GDM1 (cell line): ENCODE results near the gene MTHFR.

Source experiments
- DNase-seq: peaks from one replicate; lab custom pipeline; 2025; lab: John Stamatoyannopoulos, UW

Gene MTHFR

GRCh38 chr1:11759791-11760190 lies 46.0 kb downstream of the MTHFR start:
- no peak for DNase-seq

GRCh38 chr1:11757047-11757446 lies 48.7 kb downstream of the MTHFR start:
- no peak for DNase-seq

GRCh38 chr1:11753555-11754208 lies 52.1 kb downstream of the MTHFR start:
- DNase-seq: no peak

DNA sequence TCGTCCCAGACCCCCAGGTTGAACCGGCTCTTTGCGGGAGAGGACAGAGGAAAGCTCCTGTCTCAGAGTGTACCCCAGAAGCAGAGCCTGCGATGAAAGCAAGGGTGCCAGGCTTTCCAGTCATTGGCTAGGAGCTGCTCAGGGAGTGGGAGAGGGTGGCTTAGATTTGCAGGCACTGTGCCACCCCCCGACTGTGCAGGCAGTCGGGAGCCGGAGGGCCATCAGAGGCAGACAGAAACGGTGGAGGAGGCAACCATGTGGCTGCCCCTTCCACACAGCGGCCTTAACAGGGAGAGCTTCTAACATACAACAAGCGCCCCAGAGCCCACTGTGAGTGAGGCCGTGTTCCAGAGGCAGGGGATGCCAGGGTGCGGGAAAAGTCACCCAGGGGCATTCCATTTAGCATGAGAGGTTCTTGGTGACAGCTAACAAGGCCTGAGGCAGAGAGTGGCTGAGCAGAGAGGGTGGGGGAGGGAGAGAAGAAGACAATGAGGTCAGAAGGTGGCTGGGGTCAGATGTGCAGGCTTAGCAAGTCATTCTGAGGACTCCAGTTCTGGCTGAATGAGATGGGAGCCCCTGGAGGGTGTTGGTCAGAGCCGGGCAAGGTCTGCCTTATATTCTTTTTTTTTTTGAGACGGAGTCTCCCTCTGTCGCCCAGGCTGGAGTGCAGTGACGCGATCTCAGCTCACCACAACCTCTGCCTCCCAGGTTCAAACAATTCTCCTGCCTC lies 53.2 kb downstream of the MTHFR start:
- DNase-seq: no peak

DNA sequence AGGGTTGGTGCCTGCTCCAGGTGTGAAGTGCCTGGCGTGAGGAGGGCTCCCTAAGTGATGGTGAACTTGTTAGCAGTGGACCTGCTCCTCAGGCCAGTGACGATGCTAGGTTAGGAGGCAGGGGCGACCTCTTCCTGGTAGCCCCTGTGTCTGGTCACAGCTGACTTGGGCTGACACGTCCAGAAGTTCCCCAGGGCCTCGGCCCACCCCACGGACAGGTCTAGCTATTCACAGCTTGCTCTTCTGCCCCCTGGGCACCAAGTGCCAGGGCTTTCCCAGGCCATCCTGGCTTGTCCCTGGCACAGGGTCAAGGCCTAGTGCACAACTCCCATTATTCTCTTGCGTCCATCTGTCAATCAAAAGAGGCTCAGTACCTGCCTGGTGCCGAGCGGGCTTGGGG lies 54.7 kb downstream of the MTHFR start:
- DNase-seq: no peak

DNA sequence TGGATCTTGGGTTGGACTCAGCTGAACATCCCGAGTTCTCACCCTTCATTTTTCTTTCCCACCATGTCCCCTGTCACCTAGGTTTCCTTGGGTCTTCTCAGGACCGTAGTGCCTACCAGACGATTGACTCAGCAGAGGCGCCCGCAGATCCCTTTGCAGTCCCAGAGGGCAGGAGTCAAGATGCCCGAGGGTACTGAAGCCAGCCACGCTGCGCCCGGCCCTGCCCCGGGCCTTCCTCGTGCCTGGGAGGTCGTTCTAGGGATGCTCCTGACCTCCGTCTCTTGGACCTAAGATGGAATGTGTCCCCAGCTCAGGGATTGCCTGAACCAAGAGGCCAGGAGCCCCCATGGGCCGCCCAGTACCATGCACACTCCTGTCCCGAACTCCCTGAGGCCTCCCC lies 55.8 kb downstream of the MTHFR start:
- no peak for DNase-seq

GRCh38 chr1:11749203-11749689 lies 56.5 kb downstream of the MTHFR start:
- DNase-seq: peak; percentile 60

- DNase-seq: no peak
These were observed 57.2 kb downstream of the MTHFR start for GRCh38 chr1:11748294-11749202.

- no peak for DNase-seq
These were observed 58.8 kb downstream of the MTHFR start for GRCh38 chr1:11746795-11747487.

GRCh38 chr1:11746092-11746491 lies 59.7 kb downstream of the MTHFR start:
- no peak for DNase-seq

DNA sequence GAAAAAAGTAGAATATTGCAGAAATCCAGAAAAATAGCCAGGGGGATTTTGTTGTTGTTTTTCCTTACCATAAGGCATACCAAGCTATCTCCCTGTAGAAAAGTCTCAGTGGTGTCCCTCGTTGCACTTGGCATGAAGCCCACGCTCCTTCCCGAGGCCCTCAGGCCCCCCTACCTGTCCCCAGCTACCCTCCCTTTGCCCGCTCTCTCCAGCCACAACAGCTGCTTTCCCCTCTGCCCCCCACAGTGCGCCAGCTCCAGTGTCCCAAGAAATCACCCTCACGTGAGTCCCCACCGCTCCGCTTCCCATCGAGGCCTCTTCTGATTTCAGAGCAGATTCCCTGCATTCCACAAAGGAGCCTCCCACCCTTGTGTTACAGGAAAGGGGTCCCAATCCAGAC lies 61.5 kb downstream of the MTHFR start:
- DNase-seq: no peak

- no peak for DNase-seq
These were observed 63.7 kb downstream of the MTHFR start for GRCh38 chr1:11741919-11742558.

DNA sequence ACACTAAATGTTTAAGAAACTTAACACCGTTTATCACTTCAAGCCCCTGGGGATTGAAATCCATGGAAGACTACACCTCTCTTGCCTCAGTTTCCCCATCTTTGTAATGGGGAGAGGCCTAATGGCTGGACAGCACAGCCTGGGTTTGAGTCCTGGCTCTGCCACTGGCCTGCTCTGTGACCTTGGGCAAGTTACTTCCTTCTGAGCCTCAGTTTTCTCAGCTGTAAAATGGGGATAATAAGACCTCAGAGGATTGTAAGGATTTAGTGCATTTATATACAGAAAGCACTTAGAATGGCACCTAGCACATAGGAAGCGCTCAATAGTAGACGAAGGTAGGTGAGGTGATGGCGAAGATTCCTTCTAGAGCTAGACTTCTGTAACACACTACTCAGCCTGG lies 64.3 kb downstream of the MTHFR start:
- no peak for DNase-seq

DNA sequence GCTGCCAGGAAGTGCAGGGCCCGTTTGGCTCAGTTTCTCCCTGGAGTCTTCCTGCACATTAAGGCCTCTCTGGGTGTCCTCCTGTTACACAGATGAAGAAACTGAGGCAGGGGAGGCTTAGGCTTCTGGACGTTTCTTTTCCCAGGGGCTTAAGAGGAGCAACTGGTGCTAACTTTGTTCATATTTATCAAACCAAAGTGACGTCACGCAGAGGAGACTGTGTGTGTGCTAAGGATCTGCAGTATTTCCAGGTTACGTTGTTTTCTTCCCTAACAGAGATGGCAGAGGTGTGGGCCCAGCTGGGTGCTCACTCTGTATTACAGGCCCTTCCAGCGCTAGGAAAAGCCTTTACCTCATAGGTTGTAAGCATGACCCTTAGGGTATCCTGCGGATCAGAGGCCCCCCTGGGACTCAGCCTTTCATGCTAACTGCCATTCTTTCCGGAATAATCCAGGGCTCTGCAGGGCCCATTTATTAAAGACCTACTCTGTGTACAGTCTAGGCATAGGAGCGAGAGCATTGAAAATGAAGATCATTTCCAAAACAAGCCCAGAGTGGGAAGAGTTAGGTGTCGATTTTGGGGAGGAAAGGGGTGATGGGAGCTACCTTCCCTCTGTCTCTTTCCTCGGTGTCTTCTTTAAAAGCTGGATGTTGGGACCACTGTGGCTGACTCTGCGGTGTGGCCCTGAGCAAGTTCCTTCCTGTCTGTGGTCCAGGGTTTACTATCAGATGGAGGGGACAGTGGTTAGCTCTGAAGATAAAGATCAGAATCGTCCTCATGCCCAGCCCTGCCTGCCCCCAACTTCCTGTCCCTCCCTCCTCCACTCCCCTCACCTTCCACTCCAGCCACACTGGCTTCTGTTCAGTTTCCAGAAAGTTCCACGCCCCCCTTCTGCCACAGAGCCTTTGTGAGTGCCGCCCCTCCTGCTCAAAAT lies 65.2 kb downstream of the MTHFR start:
- peak; percentile 55 for DNase-seq

- peak; percentile 5 for DNase-seq
These were observed 67.0 kb downstream of the MTHFR start for GRCh38 chr1:11738783-11739182.

GRCh38 chr1:11738096-11738495 lies 67.7 kb downstream of the MTHFR start:
- DNase-seq: no peak

DNA sequence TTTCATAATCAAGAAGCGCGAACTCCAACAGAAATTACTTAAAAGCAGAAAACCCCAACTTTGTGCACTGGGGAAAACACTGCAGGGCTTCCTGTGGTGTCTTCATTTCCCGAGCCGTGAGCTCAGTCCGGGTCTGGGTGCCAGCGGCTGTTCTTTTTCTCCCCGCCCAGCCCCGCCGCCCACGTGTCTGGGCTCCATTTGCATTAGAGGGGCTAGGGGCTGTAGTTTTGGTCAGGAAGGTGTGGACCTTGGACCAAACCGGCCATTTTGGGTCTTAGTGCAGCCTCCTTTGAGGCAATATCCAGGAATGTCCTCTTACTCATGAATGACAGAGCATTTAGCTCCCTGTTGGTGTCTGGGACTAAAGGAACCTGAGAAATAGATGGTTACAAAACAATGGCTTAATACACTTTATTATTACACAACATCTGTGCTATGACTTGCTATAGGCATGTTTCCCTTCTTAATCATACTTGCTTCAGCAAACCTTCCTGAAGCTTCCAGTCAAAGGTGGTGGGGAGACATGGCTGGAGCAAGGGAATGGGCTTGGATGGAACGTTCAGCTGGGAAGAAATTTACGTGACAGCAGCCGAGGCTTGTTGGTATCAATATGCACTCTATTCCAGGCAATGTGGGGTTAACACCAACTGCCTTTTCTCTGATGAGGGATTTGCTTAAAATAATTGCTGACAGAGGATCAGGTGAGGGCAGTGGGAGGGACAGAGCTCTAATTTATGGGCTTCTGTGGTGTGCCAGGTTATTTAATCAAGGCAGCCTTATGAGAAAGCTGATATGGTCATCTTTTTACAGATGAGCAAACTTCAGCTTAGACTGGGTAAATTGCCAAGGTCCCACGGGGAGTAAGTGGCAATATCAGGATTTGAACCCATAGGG lies 68.8 kb downstream of the MTHFR start:
- DNase-seq: peak; percentile 14

- DNase-seq: peak; percentile 84
These were observed 69.7 kb downstream of the MTHFR start, which contains the start of gene AGTRAP for GRCh38 chr1:11735854-11736745. TSS of gene AGTRAP (plus strand) at chr1:11736136. CDS start at chr1:11736209, 73 bp downstream.
